ENCODE measurements around the gene C19orf67.

DNA sequence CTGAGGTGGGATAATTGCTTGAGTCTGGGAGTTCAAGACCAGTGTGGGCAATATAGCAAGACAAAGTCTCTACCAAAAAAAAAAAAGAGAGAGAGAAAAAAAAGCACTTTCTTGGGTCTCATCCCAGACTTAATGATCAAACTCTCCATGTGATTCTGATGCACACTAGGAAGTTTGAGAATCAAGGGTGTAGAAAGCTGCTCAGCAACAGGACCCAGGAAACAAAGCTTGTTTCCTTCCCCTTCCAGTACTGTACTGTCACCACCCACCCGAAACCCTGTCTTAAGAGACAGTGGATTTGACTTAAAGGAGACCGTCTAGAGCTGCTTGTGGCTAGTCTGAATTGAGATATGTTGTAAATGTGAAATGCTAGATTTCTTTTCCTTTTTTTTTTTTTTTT, 7.2 kb downstream of the C19orf67 start:
- no peak for TF ChIP-seq CTCF (IDR thresholded peaks at IDR 0.05)
- no peak for TF ChIP-seq POLR2A (IDR thresholded peaks at IDR 0.05)
- TF ChIP-seq POLR2AphosphoS5 (IDR thresholded peaks at IDR 0.05), result no peak
